IPS-NIHi7 (cell line): ENCODE results near the gene MFAP3L.

ENCODE experiments used
- DNase-seq: peaks from one replicate; pipeline ENCODE4 v3.0.0; 2012; ENCODE audit warnings: mixed read lengths; ENCODE audit errors: extremely low spot score

MFAP3L gene

DNA sequence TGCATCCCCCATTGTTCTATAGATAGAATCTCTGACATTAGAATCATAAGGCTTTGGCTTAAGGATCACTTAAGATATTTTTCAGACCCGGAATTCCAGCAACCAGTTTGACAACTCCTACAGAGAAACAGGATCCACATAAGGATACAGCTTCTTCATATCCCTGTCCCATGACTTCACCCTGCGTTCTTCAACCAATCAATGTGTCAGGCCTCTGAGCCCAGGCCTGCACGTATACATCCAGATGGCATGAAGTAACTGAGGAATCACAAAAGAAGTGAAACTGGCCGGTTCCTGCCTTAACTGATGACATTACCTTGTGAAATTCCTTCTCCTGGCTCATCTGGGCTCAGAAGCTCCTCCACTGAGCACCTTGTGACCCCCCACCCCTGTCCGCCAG, 85.1 kb downstream of the MFAP3L start:
- no peak for DNase-seq

DNA sequence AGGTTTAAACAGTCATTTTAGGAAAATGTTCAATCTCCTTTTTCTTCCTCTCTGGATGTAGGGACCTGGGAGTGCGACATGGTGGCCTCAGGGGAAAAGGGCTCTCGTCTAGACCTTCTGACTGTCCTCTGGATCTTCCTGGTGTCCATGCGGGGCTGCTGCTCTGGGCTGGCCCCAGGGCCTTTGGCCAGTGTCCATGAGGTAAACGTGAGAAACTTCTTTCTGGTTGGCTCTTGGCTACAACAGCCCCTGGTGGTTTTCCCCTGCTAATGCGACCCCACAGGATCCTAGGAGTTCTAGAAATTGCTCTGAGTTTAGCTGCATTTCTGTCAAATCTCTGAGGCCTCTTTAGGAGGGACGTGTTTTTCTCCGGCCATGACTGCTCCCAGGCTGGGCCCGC, 85.7 kb downstream of the MFAP3L start:
- DNase-seq: peak; percentile 40
